HEK293 (cell line): ENCODE measurements around the gene NT5C1B.

Experiments used
- CTCF ChIA-PET: fragments of 350-600 bp; formaldehyde crosslinking; extraction: SDS; loops from one replicate; lab custom pipeline; 2021; ENCODE audit warnings: antibody characterized with exemption; lab: Yijun Ruan, JAX
- POLR2A ChIA-PET: fragments of 300-600 bp; formaldehyde crosslinking; extraction: SDS; loops from one replicate; lab custom pipeline; 2020; ENCODE audit warnings: antibody characterized with exemption, inconsistent platforms; lab: Yijun Ruan, JAX
- H3K27ac ChIP-seq: fragments of 200-500 bp; sonication (Bioruptor generic); 2 replicates; pipeline ENCODE4 v1.5.1; 2014; ENCODE audit warnings: low read depth, low read length, control low read depth, inconsistent platforms; ENCODE audit errors: extremely low read depth
- H3K36me3 ChIP-seq, 2 experiments: fragments of 200-500 bp in 1 of 2; sonication (Bioruptor generic) in 1 of 2; 1 replicate in 1 of 2; 2 replicates in 1 of 2; pipeline ENCODE4 v1.5.1; 2014 to 2017; ENCODE audit warnings: inconsistent platforms in 2 of 2, low read length in 2 of 2; ENCODE audit not compliant: control insufficient read depth in 2 of 2, insufficient read depth in 1 of 2
- H3K4me1 ChIP-seq: fragments of 200-500 bp; sonication (Bioruptor generic); 2 replicates; pipeline ENCODE4 v1.5.1; 2014; ENCODE audit warnings: mild to moderate bottlenecking, low read length, inconsistent platforms; ENCODE audit not compliant: control insufficient read depth, insufficient read depth
- H3K4me3 ChIP-seq: 2 replicates; pipeline ENCODE4 v1.5.1; 2011; ENCODE audit warnings: low read depth, mild to moderate bottlenecking, control low read depth, low read length, moderate library complexity
- H3K9me3 ChIP-seq: fragments of 200-500 bp; sonication (Bioruptor generic); 2 replicates; pipeline ENCODE4 v1.5.1; 2014; ENCODE audit warnings: low read depth, low read length, inconsistent platforms; ENCODE audit not compliant: control insufficient read depth, insufficient read depth
- AEBP2 ChIP-seq: fragments of 450-650 bp; formaldehyde crosslinking; IDR thresholded peaks from 2 replicates; pipeline ENCODE4 v1.5.1; 2016; ENCODE audit warnings: missing biosample characterization, missing genetic modification characterization, borderline replicate concordance
- FEZF1 ChIP-seq: fragments of 450-650 bp; formaldehyde crosslinking; IDR thresholded peaks from 2 replicates; pipeline ENCODE4 v1.5.1; 2016; ENCODE audit warnings: missing biosample characterization, missing genetic modification characterization
- HOXD13 ChIP-seq: sonication (generic); formaldehyde crosslinking; IDR thresholded peaks from 2 replicates; pipeline ENCODE4 v1.8.0; 2022; ENCODE audit warnings: missing genetic modification reagents, borderline replicate concordance
- KLF1 ChIP-seq: fragments of 450-650 bp; formaldehyde crosslinking; IDR thresholded peaks from 2 replicates; pipeline ENCODE4 v1.5.1; 2016; ENCODE audit warnings: missing biosample characterization, missing genetic modification characterization
- KLF9 ChIP-seq: fragments of 450-650 bp; formaldehyde crosslinking; IDR thresholded peaks from 2 replicates; pipeline ENCODE4 v1.5.1; 2016; ENCODE audit warnings: missing biosample characterization, missing genetic modification characterization, low read depth
- PRDM2 ChIP-seq: fragments of 450-650 bp; formaldehyde crosslinking; IDR thresholded peaks from 2 replicates; pipeline ENCODE4 v1.5.1; 2016; ENCODE audit warnings: missing biosample characterization, missing genetic modification characterization, borderline replicate concordance
- ZBTB11 ChIP-seq: fragments of 450-650 bp; formaldehyde crosslinking; conservative IDR thresholded peaks from 2 replicates; pipeline ENCODE4 v1.5.1; 2016; ENCODE audit warnings: low read depth, missing biosample characterization, missing genetic modification characterization
- ZFP69B ChIP-seq: fragments of 450-650 bp; formaldehyde crosslinking; IDR thresholded peaks from 2 replicates; pipeline ENCODE4 v1.5.1; 2016; ENCODE audit warnings: missing biosample characterization, missing genetic modification characterization
- ZIC2 ChIP-seq: fragments of 450-650 bp; formaldehyde crosslinking; IDR thresholded peaks from 2 replicates; pipeline ENCODE4 v1.5.1; 2016; ENCODE audit warnings: missing biosample characterization, missing genetic modification characterization
- ZNF175 ChIP-seq: fragments of 450-650 bp; formaldehyde crosslinking; IDR thresholded peaks from 2 replicates; pipeline ENCODE4 v1.5.1; 2016; ENCODE audit warnings: missing biosample characterization, missing genetic modification characterization
- ZNF302 ChIP-seq: fragments of 450-650 bp; formaldehyde crosslinking; IDR thresholded peaks from 2 replicates; pipeline ENCODE4 v1.5.1; 2016; ENCODE audit warnings: missing biosample characterization, missing genetic modification characterization, low read depth
- ZNF548 ChIP-seq: fragments of 450-650 bp; formaldehyde crosslinking; IDR thresholded peaks from 2 replicates; pipeline ENCODE4 v1.5.1; 2016; ENCODE audit warnings: missing biosample characterization, missing genetic modification characterization
- ZNF555 ChIP-seq: fragments of 450-650 bp; formaldehyde crosslinking; conservative IDR thresholded peaks from 2 replicates; pipeline ENCODE4 v1.5.1; 2017; ENCODE audit warnings: missing biosample characterization, mild to moderate bottlenecking, missing genetic modification characterization, inconsistent platforms
- ZNF585B ChIP-seq: fragments of 450-650 bp; formaldehyde crosslinking; IDR thresholded peaks from 2 replicates; pipeline ENCODE4 v1.5.1; 2016; ENCODE audit warnings: missing biosample characterization, missing genetic modification characterization
- ZNF621 ChIP-seq: fragments of 450-650 bp; formaldehyde crosslinking; IDR thresholded peaks from 2 replicates; pipeline ENCODE4 v1.5.1; 2017; ENCODE audit warnings: missing biosample characterization, missing genetic modification characterization
- ZNF629 ChIP-seq: fragments of 450-650 bp; formaldehyde crosslinking; IDR thresholded peaks from 2 replicates; pipeline ENCODE4 v1.5.1; 2017; ENCODE audit warnings: missing biosample characterization, missing genetic modification characterization
- TF ChIP-seq, protein P1 (sequence below): IDR thresholded peaks from 2 replicates; pipeline ENCODE4 v1.6.1; 2011; ENCODE audit warnings: mild to moderate bottlenecking, low read depth, low read length, borderline replicate concordance

Gene NT5C1B

GRCh38 chr2:18611604-18612003, 22.2 kb upstream of the NT5C1B start:
- POLR2A ChIA-PET = no interaction called here
- Histone ChIP-seq H3K4me3 (no peak overlapping the region), H3K4me1 (peaks cover 6% of the 10 kb centered on the region), H3K36me3 (no peaks in the 10 kb centered on the region), H3K9me3 (no peaks in the 10 kb centered on the region), H3K27ac (no peak overlapping the region)
- CTCF ChIA-PET = no interaction called here
- TF ChIP-seq ZBTB11 (tag by site-specific recombination) = no peak
- TF ChIP-seq ZFP69B (tag by site-specific recombination) = no peak
- TF ChIP-seq, all 188 proteins: peak for 0

DNA sequence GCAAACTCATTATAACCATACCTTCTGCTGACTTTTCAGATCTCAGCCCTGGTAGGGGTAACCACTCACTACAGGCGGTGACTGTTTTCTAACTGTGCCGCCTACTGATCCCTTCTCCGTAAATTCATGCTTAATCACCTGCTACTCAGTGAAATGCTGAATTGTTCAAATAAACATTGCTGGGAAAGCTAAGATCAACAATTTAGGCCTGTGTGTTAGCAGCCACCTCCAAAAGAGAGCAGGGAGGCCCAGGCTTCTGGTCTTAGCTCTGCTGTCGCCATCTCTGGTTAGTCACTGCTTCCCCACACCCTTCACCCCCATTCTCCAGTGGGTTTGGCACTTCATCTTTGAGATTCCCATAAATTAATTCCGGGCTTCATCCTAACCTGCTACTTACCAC, 21.8 kb upstream of the NT5C1B start:
- ChIA-PET POLR2A (no interaction called here), CTCF (no interaction called here)
- Histone ChIP-seq H3K27ac (no peak overlapping the region), H3K4me1 (peaks cover 6% of the 10 kb centered on the region), H3K9me3 (no peaks in the 10 kb centered on the region), H3K4me3 (no peak overlapping the region), H3K36me3 (no peaks in the 10 kb centered on the region)
- peak; percentile 93 for TF ChIP-seq ZIC2 (tag by site-specific recombination)
- TF ChIP-seq ZNF621 (tag by site-specific recombination) = no peak
- TF ChIP-seq FEZF1 (tag by site-specific recombination) = peak; percentile 26; the same call in 1 of the 2 replicates

GRCh38 chr2:18610651-18611050, 21.3 kb upstream of the NT5C1B start:
- CTCF ChIA-PET = no interaction called here

DNA sequence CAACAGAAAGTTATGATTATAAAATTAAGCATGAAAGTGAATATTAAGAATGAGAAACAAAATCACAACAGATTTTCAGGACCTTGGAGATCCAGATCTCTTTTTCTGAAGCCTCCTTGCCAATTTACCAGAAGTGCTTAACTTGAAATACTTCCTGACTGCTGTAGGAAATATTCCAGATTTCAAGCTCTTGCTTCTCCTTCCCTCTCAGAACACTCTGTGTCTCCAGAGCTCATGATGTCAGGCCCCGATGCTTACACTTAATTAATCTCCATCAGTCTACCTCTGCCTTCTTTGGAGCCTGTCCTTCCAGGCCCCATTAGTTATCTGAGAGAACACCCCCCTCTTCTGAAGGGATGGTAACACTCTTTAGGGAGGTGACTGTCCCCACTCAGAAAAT, 20.7 kb upstream of the NT5C1B start:
- Histone ChIP-seq H3K9me3 (no peaks in the 10 kb centered on the region), H3K27ac (no peak overlapping the region), H3K4me1 (peaks cover 6% of the 10 kb centered on the region), H3K36me3 (no peaks in the 10 kb centered on the region), H3K4me3 (no peak overlapping the region)
- ChIA-PET CTCF (interaction anchor here (1.2 kb wide), 1 partner anchor 15 kb away, joined by 3 read pairs; no protein-coding TSS in a partner anchor), POLR2A (no interaction called here)
- TF ChIP-seq ZNF629 (tag by site-specific recombination) (no peak), FEZF1 (tag by site-specific recombination) (no peak), ZNF302 (tag by site-specific recombination) (no peak), ZNF175 (tag by site-specific recombination) (no peak), ZNF548 (tag by site-specific recombination) (no peak), AEBP2 (tag by site-specific recombination) (no peak), PRDM2 (tag by site-specific recombination) (no peak), KLF1 (tag by site-specific recombination) (no peak), ZNF555 (tag by site-specific recombination) (no peak), ZNF585B (tag by site-specific recombination) (no peak), KLF9 (no peak)
- TF ChIP-seq, protein P1, sequence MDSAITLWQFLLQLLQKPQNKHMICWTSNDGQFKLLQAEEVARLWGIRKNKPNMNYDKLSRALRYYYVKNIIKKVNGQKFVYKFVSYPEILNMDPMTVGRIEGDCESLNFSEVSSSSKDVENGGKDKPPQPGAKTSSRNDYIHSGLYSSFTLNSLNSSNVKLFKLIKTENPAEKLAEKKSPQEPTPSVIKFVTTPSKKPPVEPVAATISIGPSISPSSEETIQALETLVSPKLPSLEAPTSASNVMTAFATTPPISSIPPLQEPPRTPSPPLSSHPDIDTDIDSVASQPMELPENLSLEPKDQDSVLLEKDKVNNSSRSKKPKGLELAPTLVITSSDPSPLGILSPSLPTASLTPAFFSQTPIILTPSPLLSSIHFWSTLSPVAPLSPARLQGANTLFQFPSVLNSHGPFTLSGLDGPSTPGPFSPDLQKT = no peak

More at GRCh38 chr2:18610651-18611050, 21.3 kb upstream of the NT5C1B start:
- POLR2A ChIA-PET = no interaction called here
- TF ChIP-seq HOXD13 (CRISPR knock-in tag) = no peak
- H3K9me3 ChIP-seq = no peaks in the 10 kb centered on the region
- no peaks in the 10 kb centered on the region for H3K36me3 ChIP-seq
- no peak overlapping the region for H3K27ac ChIP-seq
- H3K4me1 ChIP-seq = peaks cover 6% of the 10 kb centered on the region
- H3K4me3 ChIP-seq = no peak overlapping the region
